ENCODE results near the gene HDDC3. TPM values are rescaled to one million over a fixed set of nuclear protein-coding genes. Genes with fewer than 3 reads are reported as not detected.
"Not testable (repeated sequence)": the region's sequence is repeated elsewhere in the genome, so short reads cannot be mapped to it uniquely, and the experiment has no call there.

The HDDC3 gene
- total and polyA plus RNA-seq, 7 experiments from 2014 or later: 13.3 to 50.9 (median 31.3) TPM

GRCh38 chr15:90902840-90903732 is 29.3 kb downstream of the HDDC3 start, which contains the start of gene MAN2A2:
Gene MAN2A2, plus strand, starts transcription at chr15:90903302. Its CDS starts 906 bp downstream, at chr15:90904208.
- ATAC-seq: peak; percentile 66
- ChIA-PET POLR2A (interaction anchor here (0.8 to 8.3 kb wide), 5 partner anchors 19 to 255 kb away, joined by 3 to 213 read pairs (median 4); partner anchors contain the start of genes BLM, HDDC3, RCCD1 and UNC45A), CTCF (interaction anchor here (0.6 to 8.0 kb wide), 9 partner anchors 7 to 356 kb away, joined by 3 to 150 read pairs (median 4); partner anchors contain the start of genes HDDC3 and UNC45A)
- Mint-ChIP-seq H3K27ac (peak within 1 kb of the TSS; percentile 82 to 95 (median 90)), H3K4me3 (peak within 1 kb of the TSS; percentile 85 to 96 (median 90)), H3K9me3 (no peaks in the 10 kb centered on the region), H3K36me3 (peaks cover 9 to 26% (median 20%) of the 10 kb centered on the region in 5 donors), H3K27me3 (no peaks in the 10 kb centered on the region), H3K4me1 (peaks cover 11 to 37% (median 34%) of the 10 kb centered on the region in 7 donors)
- Histone ChIP-seq H3K9me3 (ENCODE audit: control insufficient read depth in 2 of 3, low read length in 3 of 3) (no peaks in the 10 kb centered on the region), H3K4me3 (ENCODE audit: low read length) (peak within 1 kb of the TSS; percentile 82), H3K4me1 (ENCODE audit: control insufficient read depth in 2 of 2, insufficient read depth in 2 of 2, low read length in 2 of 2) (peaks cover 12 to 17% of the 10 kb centered on the region in 2 donors), H3K27ac (ENCODE audit: low read depth, low read length) (peak within 1 kb of the TSS; percentile 86), H3K36me3 (ENCODE audit: control insufficient read depth in 2 of 3, insufficient read depth in 3 of 3, low read length in 3 of 3) (peaks cover 6 to 32% (median 17%) of the 10 kb centered on the region in 3 experiments), H3K27me3 (ENCODE audit: control insufficient read depth in 2 of 2, insufficient read depth in 2 of 2, low read length in 2 of 2) (no peaks in the 10 kb centered on the region)
- DNase-seq: peak; percentile 46 to 85 (median 67)
- intact Hi-C loops (cut with micrococcal nuclease): loop anchor here (1.0 to 5.0 kb wide), 6 partner anchors 28 to 551 kb away; partner anchors contain the start of genes BLM (in 1 of the 2), VPS33B (in 1 of the 2) and ZNF774 (in 1 of the 2)

- peak overlapping the region; percentile 85 to 96 (median 90) for H3K4me3 Mint-ChIP-seq
- Histone ChIP-seq H3K9me3 (ENCODE audit: control insufficient read depth in 2 of 3, low read length in 3 of 3) (no peaks in the 10 kb centered on the region), H3K27ac (ENCODE audit: low read depth, low read length) (peak overlapping the region; percentile 72), H3K36me3 (ENCODE audit: control insufficient read depth in 2 of 3, insufficient read depth in 3 of 3, low read length in 3 of 3) (peaks cover 0 to 23% (median 12%) of the 10 kb centered on the region in 3 experiments), H3K27me3 (ENCODE audit: control insufficient read depth in 2 of 2, insufficient read depth in 2 of 2, low read length in 2 of 2) (no peaks in the 10 kb centered on the region), H3K4me1 (ENCODE audit: control insufficient read depth in 2 of 2, insufficient read depth in 2 of 2, low read length in 2 of 2) (peaks cover 12 to 17% of the 10 kb centered on the region in 2 donors), H3K4me3 (ENCODE audit: low read length) (peak overlapping the region; percentile 82)
- no peaks in the 10 kb centered on the region for H3K27me3 Mint-ChIP-seq
- peaks cover 9 to 18% (median 11%) of the 10 kb centered on the region in 5 donors for H3K36me3 Mint-ChIP-seq
- no peaks in the 10 kb centered on the region for H3K9me3 Mint-ChIP-seq
- ChIA-PET CTCF (interaction anchor here (0.6 to 8.0 kb wide), 7 partner anchors 16 to 403 kb away, joined by 3 to 150 read pairs (median 5); partner anchors contain the start of genes HDDC3 and UNC45A), POLR2A (interaction anchor here (0.7 to 8.3 kb wide), 5 partner anchors 19 to 383 kb away, joined by 3 to 213 read pairs (median 4); partner anchors contain the start of genes HDDC3, RCCD1 and UNC45A)
- intact Hi-C loops (cut with micrococcal nuclease): loop anchor here (1.0 to 5.0 kb wide), 5 partner anchors 32 to 550 kb away; partner anchors contain the start of genes BLM (in 1 of the 2), VPS33B (in 1 of the 2) and ZNF774 (in 1 of the 2)
- peaks cover 11 to 37% (median 34%) of the 10 kb centered on the region in 7 donors for H3K4me1 Mint-ChIP-seq
- DNase-seq (peak; percentile 60 to 81 (median 73)), ATAC-seq (peak; percentile 84)
- H3K27ac Mint-ChIP-seq: peak overlapping the region; percentile 81 to 95 (median 90)
Observed at GRCh38 chr15:90902040-90902839, 30.1 kb downstream of the HDDC3 start.

GRCh38 chr15:90901175-90902039 is 30.9 kb downstream of the HDDC3 start:
- peaks cover 11 to 40% (median 34%) of the 10 kb centered on the region in 7 donors for H3K4me1 Mint-ChIP-seq
- no peaks in the 10 kb centered on the region for H3K27me3 ChIP-seq (ENCODE audit: control insufficient read depth in 2 of 2, insufficient read depth in 2 of 2, low read length in 2 of 2)
- H3K9me3 ChIP-seq (ENCODE audit: control insufficient read depth in 2 of 3, low read length in 3 of 3): no peaks in the 10 kb centered on the region
- peak overlapping the region; percentile 81 to 95 (median 90) for H3K27ac Mint-ChIP-seq
- peaks cover 12 to 17% of the 10 kb centered on the region in 2 donors for H3K4me1 ChIP-seq (ENCODE audit: control insufficient read depth in 2 of 2, insufficient read depth in 2 of 2, low read length in 2 of 2)
- H3K27me3 Mint-ChIP-seq: no peaks in the 10 kb centered on the region
- H3K9me3 Mint-ChIP-seq: no peaks in the 10 kb centered on the region
- intact Hi-C loops (cut with micrococcal nuclease): loop anchor here (1.0 to 5.0 kb wide), 5 partner anchors 33 to 549 kb away; partner anchors contain the start of genes BLM (in 1 of the 2), VPS33B (in 1 of the 2) and ZNF774 (in 1 of the 2)
- ChIA-PET POLR2A (interaction anchor here (0.7 to 8.3 kb wide), 3 partner anchors 30 to 382 kb away, joined by 3 to 213 read pairs (median 3); partner anchors contain the start of genes HDDC3 and UNC45A), CTCF (interaction anchor here (0.7 to 8.0 kb wide), 4 partner anchors 15 to 402 kb away, joined by 3 to 150 read pairs (median 10); partner anchors contain the start of genes HDDC3 and UNC45A)
- H3K36me3 Mint-ChIP-seq: peaks cover 9 to 15% (median 11%) of the 10 kb centered on the region in 5 donors
- peak overlapping the region; percentile 85 to 96 (median 90) for H3K4me3 Mint-ChIP-seq
- ATAC-seq (no peak), DNase-seq (no peak)
- peak overlapping the region; percentile 72 for H3K27ac ChIP-seq (ENCODE audit: low read depth, low read length)
- H3K4me3 ChIP-seq (ENCODE audit: low read length): no peak overlapping the region
- H3K36me3 ChIP-seq (ENCODE audit: control insufficient read depth in 2 of 3, insufficient read depth in 3 of 3, low read length in 3 of 3): peaks cover 0 to 15% (median 4%) of the 10 kb centered on the region in 3 experiments

GRCh38 chr15:90897131-90897655 is 35.2 kb downstream of the HDDC3 start:
- ChIA-PET CTCF (interaction anchor here (0.8 to 1.2 kb wide), 2 partner anchors 12 to 35 kb away, joined by 4 read pairs; partner anchors contain the start of gene HDDC3), POLR2A (interaction anchor here (1.2 to 1.3 kb wide), 2 partner anchors 11 to 34 kb away, joined by 3 read pairs; no protein-coding TSS in a partner anchor)
- DNase-seq; H3K27me3 Mint-ChIP-seq; H3K36me3 ChIP-seq (ENCODE audit: control insufficient read depth in 2 of 3, insufficient read depth in 3 of 3, low read length in 3 of 3); intact Hi-C loops (cut with micrococcal nuclease); H3K27ac ChIP-seq (ENCODE audit: low read depth, low read length); H3K9me3 ChIP-seq (ENCODE audit: control insufficient read depth in 2 of 3, low read length in 3 of 3); H3K27me3 ChIP-seq (ENCODE audit: control insufficient read depth in 2 of 2, insufficient read depth in 2 of 2, low read length in 2 of 2); H3K4me1 ChIP-seq (ENCODE audit: control insufficient read depth in 2 of 2, insufficient read depth in 2 of 2, low read length in 2 of 2); H3K4me3 Mint-ChIP-seq; H3K9me3 Mint-ChIP-seq; H3K4me3 ChIP-seq (ENCODE audit: low read length): not testable (repeated sequence)
- Mint-ChIP-seq H3K4me1 (peaks cover 0 to 21% (median 12%) of the 10 kb centered on the region in 7 donors), H3K27ac (peak overlapping the region in 1 of 9 donors; percentile 51), H3K36me3 (peaks cover 0 to 15% (median 0%) of the 10 kb centered on the region in 5 donors)
- peak; percentile 63 for ATAC-seq

GRCh38 chr15:90895571-90896117 is 36.7 kb downstream of the HDDC3 start:
- peaks cover 0 to 9% (median 0%) of the 10 kb centered on the region in 7 donors for H3K4me1 Mint-ChIP-seq
- no peak overlapping the region for H3K4me3 ChIP-seq (ENCODE audit: low read length)
- POLR2A ChIA-PET: interaction anchor here (0.6 kb wide), 1 partner anchor 218 kb away, joined by 3 read pairs; no protein-coding TSS in a partner anchor
- H3K27me3 ChIP-seq (ENCODE audit: control insufficient read depth in 2 of 2, insufficient read depth in 2 of 2, low read length in 2 of 2): no peaks in the 10 kb centered on the region
- no peaks in the 10 kb centered on the region for H3K27me3 Mint-ChIP-seq
- no peaks in the 10 kb centered on the region for H3K9me3 ChIP-seq (ENCODE audit: control insufficient read depth in 2 of 3, low read length in 3 of 3)
- peak overlapping the region in 1 of 9 donors; percentile 74 for H3K27ac Mint-ChIP-seq
- DNase-seq (no peak), ATAC-seq (no peak)
- no peak overlapping the region for H3K27ac ChIP-seq (ENCODE audit: low read depth, low read length)
- no peaks in the 10 kb centered on the region for H3K4me1 ChIP-seq (ENCODE audit: control insufficient read depth in 2 of 2, insufficient read depth in 2 of 2, low read length in 2 of 2)
- H3K36me3 Mint-ChIP-seq: peaks cover 0 to 18% (median 0%) of the 10 kb centered on the region in 5 donors
- peaks cover 0 to 1% (median 0%) of the 10 kb centered on the region in 11 donors for H3K9me3 Mint-ChIP-seq
- H3K36me3 ChIP-seq (ENCODE audit: control insufficient read depth in 2 of 3, insufficient read depth in 3 of 3, low read length in 3 of 3): no peaks in the 10 kb centered on the region
- intact Hi-C loops (cut with micrococcal nuclease): no loop called here
- no peak overlapping the region for H3K4me3 Mint-ChIP-seq
- CTCF ChIA-PET: interaction anchor here (0.6 to 1.5 kb wide), 2 partner anchors 8 to 9 kb away, joined by 3 to 5 read pairs; no protein-coding TSS in a partner anchor

All from naive thymus-derived CD4-positive, alpha-beta T cell (primary cell).